Trophoblast cell (in vitro differentiated cells and primary cell): ENCODE measurements around the gene STAT5A.
"Not testable (repeated sequence)": the region's sequence is repeated elsewhere in the genome, so short reads cannot be mapped to it uniquely, and the experiment has no call there.

Source experiments
- DNase-seq, 2 donors: peaks; one replicate each; pipeline ENCODE4 v3.0.0-alpha.2; 2016
- H2AFZ ChIP-seq: 2 replicates; pipeline ENCODE4 v1.6.1; 2013; ENCODE audit warnings: low read length, moderate library complexity, mild to moderate bottlenecking; ENCODE audit not compliant: insufficient read depth, poor library complexity
- H2AK5ac ChIP-seq: 2 replicates; pipeline ENCODE4 v1.6.1; 2013; ENCODE audit warnings: mild to moderate bottlenecking, low read length
- H2BK120ac ChIP-seq: 2 replicates; pipeline ENCODE4 v1.6.1; 2013; ENCODE audit warnings: low read length, mild to moderate bottlenecking, moderate library complexity; ENCODE audit not compliant: insufficient read depth, poor library complexity
- H2BK12ac ChIP-seq: 2 replicates; pipeline ENCODE4 v1.6.1; 2013; ENCODE audit warnings: mild to moderate bottlenecking, low read length, moderate library complexity
- H2BK5ac ChIP-seq: 2 replicates; pipeline ENCODE4 v1.6.1; 2013; ENCODE audit warnings: low read length, low read depth, moderate library complexity, mild to moderate bottlenecking; ENCODE audit not compliant: poor library complexity
- H3K14ac ChIP-seq: 2 replicates; pipeline ENCODE4 v1.6.1; 2013; ENCODE audit warnings: mild to moderate bottlenecking, low read length
- H3K18ac ChIP-seq: 2 replicates; pipeline ENCODE4 v1.6.1; 2013; ENCODE audit warnings: mild to moderate bottlenecking, low read length
- H3K23ac ChIP-seq: 2 replicates; pipeline ENCODE4 v1.6.1; 2013; ENCODE audit warnings: low read length
- H3K27ac ChIP-seq: 2 replicates; pipeline ENCODE4 v1.5.1; 2013; ENCODE audit warnings: low read depth, mild to moderate bottlenecking, inconsistent platforms, low read length, moderate library complexity
- H3K27me3 ChIP-seq: 2 replicates; pipeline ENCODE4 v1.6.1; 2013; ENCODE audit warnings: inconsistent platforms, mild to moderate bottlenecking, low read length, moderate library complexity; ENCODE audit not compliant: insufficient read depth
- H3K36me3 ChIP-seq, 2 experiments: 1 replicate in 1 of 2; 2 replicates in 1 of 2; pipeline ENCODE4 v1.6.1; 2013; ENCODE audit warnings: low read length in 2 of 2, mild to moderate bottlenecking in 2 of 2, moderate library complexity in 1 of 2; ENCODE audit not compliant: insufficient read depth in 2 of 2, control insufficient read depth in 1 of 2
- H3K4ac ChIP-seq: 2 replicates; pipeline ENCODE4 v1.6.1; 2013; ENCODE audit warnings: low read depth, mild to moderate bottlenecking, low read length, moderate library complexity
- H3K4me1 ChIP-seq, 2 experiments: 1 replicate in 1 of 2; 2 replicates in 1 of 2; pipeline ENCODE4 v1.6.1; 2013; ENCODE audit warnings: low read length in 2 of 2, mild to moderate bottlenecking in 2 of 2, moderate library complexity in 1 of 2; ENCODE audit not compliant: insufficient read depth in 2 of 2, control insufficient read depth in 1 of 2
- H3K4me2 ChIP-seq: 2 replicates; pipeline ENCODE4 v1.6.1; 2013; ENCODE audit warnings: inconsistent platforms, mild to moderate bottlenecking, low read length, moderate library complexity
- H3K4me3 ChIP-seq: 2 replicates; pipeline ENCODE4 v1.5.1; 2013; ENCODE audit warnings: mild to moderate bottlenecking, low read depth, low read length, inconsistent platforms
- H3K79me1 ChIP-seq: one replicate; pipeline ENCODE4 v1.6.1; 2013; ENCODE audit warnings: low read length
- H3K79me2 ChIP-seq: 2 replicates; pipeline ENCODE4 v1.6.1; 2013; ENCODE audit warnings: low read length, mild to moderate bottlenecking; ENCODE audit not compliant: control insufficient read depth, insufficient read depth, poor library complexity
- H3K9ac ChIP-seq: 2 replicates; pipeline ENCODE4 v1.6.1; 2013; ENCODE audit warnings: mild to moderate bottlenecking, low read length
- H3K9me3 ChIP-seq: 2 replicates; pipeline ENCODE4 v1.6.1; 2013; ENCODE audit warnings: low read depth, mild to moderate bottlenecking, control low read depth, inconsistent platforms, low read length; ENCODE audit not compliant: insufficient read depth
- H4K12ac ChIP-seq: 2 replicates; pipeline ENCODE4 v1.6.1; 2013; ENCODE audit warnings: low read depth, mild to moderate bottlenecking, low read length, moderate library complexity
- H4K8ac ChIP-seq: 2 replicates; pipeline ENCODE4 v1.6.1; 2013; ENCODE audit warnings: low read depth, mild to moderate bottlenecking, low read length, moderate library complexity
- H4K91ac ChIP-seq: one replicate; pipeline ENCODE4 v1.6.1; 2013; ENCODE audit warnings: low read depth, mild to moderate bottlenecking, low read length, moderate library complexity
- WGBS: extraction: QIAGEN DNeasy Blood & Tissue Kit; methylation state at CpG from one replicate; pipeline ENCODE4 v1.1.7; 2013; ENCODE audit warnings: missing lambda C conversion rate; ENCODE audit not compliant: insufficient read length, insufficient coverage; ENCODE audit errors: extremely low coverage; 5-methylcytosine and 5-hydroxymethylcytosine counted together

STAT5A gene

GRCh38 chr17:42260318-42260717, 28.0 kb upstream of the STAT5A start:
- Histone ChIP-seq H4K8ac (no peak overlapping the region), H3K27ac (no peak overlapping the region), H3K4me3 (no peak overlapping the region)

GRCh38 chr17:42264366-42264765, 23.9 kb upstream of the STAT5A start:
- H4K91ac ChIP-seq, H2AK5ac ChIP-seq: not testable (repeated sequence)

More at GRCh38 chr17:42260318-42260717, 28.0 kb upstream of the STAT5A start:
- Histone ChIP-seq H2AFZ (no peak overlapping the region), H3K79me1 (no peaks in the 10 kb centered on the region), H4K12ac (no peak overlapping the region), H3K23ac (no peak overlapping the region), H2BK12ac (no peak overlapping the region), H3K4ac (no peak overlapping the region), H2AK5ac (no peak overlapping the region), H3K36me3 (no peaks in the 10 kb centered on the region), H3K4me1 (no peaks in the 10 kb centered on the region), H4K91ac (no peak overlapping the region), H3K9me3 (no peaks in the 10 kb centered on the region), H3K27me3 (no peaks in the 10 kb centered on the region), H3K18ac (no peak overlapping the region), H3K79me2 (no peaks in the 10 kb centered on the region), H3K4me2 (no peak overlapping the region), H3K14ac (no peak overlapping the region), H2BK5ac (no peak overlapping the region), H2BK120ac (no peak overlapping the region), H3K9ac (no peak overlapping the region)
- DNase-seq, result no peak
- no CpG with 5 or more reads among the region's 6 CpGs for WGBS

GRCh38 chr17:42266462-42266861, 21.8 kb upstream of the STAT5A start:
- Histone ChIP-seq H2BK120ac (no peak overlapping the region), H3K27ac (no peak overlapping the region), H3K9ac (no peak overlapping the region), H3K79me1 (no peaks in the 10 kb centered on the region), H3K23ac (no peak overlapping the region), H4K91ac (no peak overlapping the region), H3K14ac (no peak overlapping the region), H2BK12ac (no peak overlapping the region), H3K4me2 (no peak overlapping the region), H3K4ac (no peak overlapping the region), H2BK5ac (no peak overlapping the region), H2AFZ (no peak overlapping the region), H3K4me1 (peaks cover 0 to 2% of the 10 kb centered on the region in 2 experiments), H3K27me3 (no peaks in the 10 kb centered on the region), H3K79me2 (no peaks in the 10 kb centered on the region), H3K18ac (no peak overlapping the region), H3K9me3 (no peaks in the 10 kb centered on the region), H3K36me3 (no peaks in the 10 kb centered on the region), H3K4me3 (no peak overlapping the region), H4K8ac (no peak overlapping the region), H4K12ac (no peak overlapping the region), H2AK5ac (no peak overlapping the region)
- DNase-seq, result no peak
- no CpG with 5 or more reads among the region's 2 CpGs for WGBS

More at GRCh38 chr17:42264366-42264765, 23.9 kb upstream of the STAT5A start:
- not testable (repeated sequence) for H3K9ac ChIP-seq, H2AFZ ChIP-seq, H4K8ac ChIP-seq, H3K23ac ChIP-seq, H3K4ac ChIP-seq, H3K9me3 ChIP-seq, H3K18ac ChIP-seq, H3K79me2 ChIP-seq, H3K79me1 ChIP-seq, H2BK5ac ChIP-seq, H2BK120ac ChIP-seq, H3K36me3 ChIP-seq, H3K4me1 ChIP-seq, H4K12ac ChIP-seq, H3K4me3 ChIP-seq, DNase-seq, H3K27ac ChIP-seq, H3K14ac ChIP-seq, H2BK12ac ChIP-seq, H3K4me2 ChIP-seq, H3K27me3 ChIP-seq
- no CpG with 5 or more reads among the region's 4 CpGs for WGBS

- Histone ChIP-seq H3K36me3 (no peaks in the 10 kb centered on the region), H4K12ac (no peak overlapping the region), H2AK5ac (no peak overlapping the region), H3K79me2 (no peaks in the 10 kb centered on the region), H3K9ac (no peak overlapping the region), H3K18ac (no peak overlapping the region), H2AFZ (no peak overlapping the region), H3K79me1 (no peaks in the 10 kb centered on the region), H3K4me1 (peaks cover 0 to 2% of the 10 kb centered on the region in 2 experiments), H2BK120ac (no peak overlapping the region), H3K14ac (no peak overlapping the region), H3K4ac (no peak overlapping the region), H2BK5ac (no peak overlapping the region), H3K27ac (no peak overlapping the region), H4K91ac (no peak overlapping the region), H3K4me3 (no peak overlapping the region), H3K4me2 (no peak overlapping the region), H2BK12ac (no peak overlapping the region), H4K8ac (no peak overlapping the region), H3K23ac (no peak overlapping the region), H3K9me3 (no peaks in the 10 kb centered on the region), H3K27me3 (no peaks in the 10 kb centered on the region)
- WGBS, result no CpG with 5 or more reads among the region's 9 CpGs
- peak; percentile 92 to 99 for DNase-seq
Observed at GRCh38 chr17:42266918-42267766, 21.2 kb upstream of the STAT5A start.
